ENCODE measurements around the gene PADI4.

- TF ChIP-seq POLR2AphosphoS5 (IDR thresholded peaks at IDR 0.05; ENCODE audit: low read depth, low read length), result no peak
- no peak for TF ChIP-seq POLR2A (IDR thresholded peaks at IDR 0.05; ENCODE audit: low read depth, low read length)
These were observed 40.0 kb downstream of the PADI4 start for GRCh38 chr1:17347769-17348592.
